ENCODE data around the gene YKT6.

DNA sequence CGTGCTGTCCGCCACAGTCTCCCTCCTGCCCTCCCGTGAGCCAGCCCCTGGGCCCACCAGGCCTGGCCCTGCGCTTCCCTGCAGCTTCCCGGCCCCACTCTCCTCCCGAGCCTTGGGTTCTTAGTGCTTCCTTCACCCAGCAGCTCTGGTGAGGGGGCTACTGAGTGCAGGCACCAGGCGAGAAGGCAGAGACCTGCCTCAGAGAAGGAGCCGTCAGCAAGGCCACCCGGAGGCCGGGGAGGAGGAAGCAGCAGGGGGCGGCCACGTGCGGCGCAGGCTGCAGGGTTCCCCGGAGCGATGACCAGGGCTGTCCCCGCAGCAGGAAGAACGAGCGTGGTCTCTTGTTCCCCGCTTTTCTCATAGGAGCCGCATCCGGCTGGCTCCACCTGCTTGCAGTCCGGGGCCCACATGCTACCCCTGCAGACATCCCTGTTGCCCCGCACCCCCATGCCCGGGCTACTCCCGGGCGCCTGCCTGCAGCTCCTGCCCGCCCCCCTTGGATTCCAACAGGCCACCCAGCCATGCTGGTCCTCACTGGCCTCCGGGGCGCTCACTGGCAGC, 20.5 kb downstream of the YKT6 start:
- TF ChIP-seq, protein P1, sequence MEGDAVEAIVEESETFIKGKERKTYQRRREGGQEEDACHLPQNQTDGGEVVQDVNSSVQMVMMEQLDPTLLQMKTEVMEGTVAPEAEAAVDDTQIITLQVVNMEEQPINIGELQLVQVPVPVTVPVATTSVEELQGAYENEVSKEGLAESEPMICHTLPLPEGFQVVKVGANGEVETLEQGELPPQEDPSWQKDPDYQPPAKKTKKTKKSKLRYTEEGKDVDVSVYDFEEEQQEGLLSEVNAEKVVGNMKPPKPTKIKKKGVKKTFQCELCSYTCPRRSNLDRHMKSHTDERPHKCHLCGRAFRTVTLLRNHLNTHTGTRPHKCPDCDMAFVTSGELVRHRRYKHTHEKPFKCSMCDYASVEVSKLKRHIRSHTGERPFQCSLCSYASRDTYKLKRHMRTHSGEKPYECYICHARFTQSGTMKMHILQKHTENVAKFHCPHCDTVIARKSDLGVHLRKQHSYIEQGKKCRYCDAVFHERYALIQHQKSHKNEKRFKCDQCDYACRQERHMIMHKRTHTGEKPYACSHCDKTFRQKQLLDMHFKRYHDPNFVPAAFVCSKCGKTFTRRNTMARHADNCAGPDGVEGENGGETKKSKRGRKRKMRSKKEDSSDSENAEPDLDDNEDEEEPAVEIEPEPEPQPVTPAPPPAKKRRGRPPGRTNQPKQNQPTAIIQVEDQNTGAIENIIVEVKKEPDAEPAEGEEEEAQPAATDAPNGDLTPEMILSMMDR (IDR thresholded peaks at IDR 0.05): no peak
- TF ChIP-seq POLR2A (IDR thresholded peaks at IDR 0.05): no peak
- no peak for TF ChIP-seq POLR2AphosphoS5 (IDR thresholded peaks at IDR 0.05; ENCODE audit: insufficient read depth in 1 of 2, low read depth in 1 of 2)

Data from vagina (tissue), 2 donors.